ENCODE measurements around the gene ARHGAP20. TPM values are rescaled to one million over a fixed set of nuclear protein-coding genes. Genes with fewer than 3 reads are reported as not detected.
"Not testable (repeated sequence)": the region's sequence is repeated elsewhere in the genome, so short reads cannot be mapped to it uniquely, and the experiment has no call there.

Gene ARHGAP20
- total RNA-seq, 2 donors from 2014 or later, result 3.5 TPM

GRCh38 chr11:110634370-110634769 is 77.9 kb downstream of the ARHGAP20 start:
- DNase-seq (ENCODE audit: low spot score), result no peak
- Histone ChIP-seq H3K4me3 (no peak overlapping the region), H3K4me1 (ENCODE audit: control insufficient read depth in 1 of 2, low read depth in 2 of 2) (no peaks in the 10 kb centered on the region), H3K9me3 (no peaks in the 10 kb centered on the region), H3K36me3 (no peaks in the 10 kb centered on the region), H3K27ac (no peak overlapping the region), H3K27me3 (replicated peaks; ENCODE audit: insufficient read depth) (no peaks in the 10 kb centered on the region)
- no peak for TF ChIP-seq CTCF (IDR thresholded peaks at IDR 0.05)
- ATAC-seq (ENCODE audit: insufficient number of reproducible peaks, low FRiP score, low read depth), result no peak

- Histone ChIP-seq H3K9me3 (no peaks in the 10 kb centered on the region), H3K36me3 (no peaks in the 10 kb centered on the region), H3K27me3 (replicated peaks; ENCODE audit: insufficient read depth) (no peaks in the 10 kb centered on the region), H3K4me1 (ENCODE audit: control insufficient read depth in 1 of 2, low read depth in 2 of 2) (no peaks in the 10 kb centered on the region), H3K27ac (no peak overlapping the region), H3K4me3 (no peak overlapping the region)
- ATAC-seq (ENCODE audit: insufficient number of reproducible peaks, low FRiP score, low read depth), result no peak
- TF ChIP-seq CTCF (IDR thresholded peaks at IDR 0.05), result no peak
- DNase-seq (ENCODE audit: low spot score), result no peak
These were observed 80.7 kb downstream of the ARHGAP20 start for GRCh38 chr11:110631551-110631950.

DNA sequence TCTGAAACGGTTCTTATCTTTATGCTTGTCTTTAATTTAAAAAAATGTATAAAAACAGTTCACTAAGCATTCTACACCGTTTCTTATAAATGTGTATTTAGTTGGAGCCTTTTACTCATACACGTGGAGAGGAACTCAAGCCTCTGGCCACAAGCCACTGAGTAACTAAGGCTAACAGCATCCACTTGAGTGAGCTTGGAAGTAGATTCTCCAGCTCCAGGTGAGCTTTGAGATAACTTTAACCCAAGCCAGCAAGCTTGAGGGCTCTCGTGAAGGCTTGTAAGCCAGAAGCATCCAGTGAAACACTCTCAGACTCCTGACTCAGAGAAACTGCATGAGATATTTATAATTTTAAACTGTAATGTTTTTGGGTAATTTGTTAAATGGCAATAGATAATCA is 82.6 kb downstream of the ARHGAP20 start:
- Histone ChIP-seq H3K27me3 (replicated peaks; ENCODE audit: insufficient read depth) (no peaks in the 10 kb centered on the region), H3K9me3 (no peaks in the 10 kb centered on the region), H3K4me1 (ENCODE audit: control insufficient read depth in 1 of 2, low read depth in 2 of 2) (no peaks in the 10 kb centered on the region), H3K27ac (no peak overlapping the region), H3K4me3 (no peak overlapping the region), H3K36me3 (no peaks in the 10 kb centered on the region)
- no peak for DNase-seq (ENCODE audit: low spot score)
- no peak for TF ChIP-seq CTCF (IDR thresholded peaks at IDR 0.05)
- ATAC-seq (ENCODE audit: insufficient number of reproducible peaks, low FRiP score, low read depth), result no peak

- no peaks in the 10 kb centered on the region for H3K9me3 ChIP-seq
- H3K36me3 ChIP-seq, result no peaks in the 10 kb centered on the region
- TF ChIP-seq CTCF (IDR thresholded peaks at IDR 0.05), result no peak
- no peaks in the 10 kb centered on the region for H3K27me3 ChIP-seq (replicated peaks; ENCODE audit: insufficient read depth)
- H3K4me1 ChIP-seq (ENCODE audit: control insufficient read depth in 1 of 2, low read depth in 2 of 2), result no peaks in the 10 kb centered on the region
- H3K4me3 ChIP-seq, result no peak overlapping the region
- no peak for ATAC-seq (ENCODE audit: insufficient number of reproducible peaks, low FRiP score, low read depth)
- no peak for DNase-seq (ENCODE audit: low spot score)
- no peak overlapping the region for H3K27ac ChIP-seq
These were observed 90.4 kb downstream of the ARHGAP20 start for GRCh38 chr11:110621826-110622225.

GRCh38 chr11:110619366-110619765 is 92.9 kb downstream of the ARHGAP20 start:
- H3K4me1 ChIP-seq (ENCODE audit: control insufficient read depth in 1 of 2, low read depth in 2 of 2); ATAC-seq (ENCODE audit: insufficient number of reproducible peaks, low FRiP score, low read depth); H3K27me3 ChIP-seq (replicated peaks; ENCODE audit: insufficient read depth); H3K4me3 ChIP-seq; H3K36me3 ChIP-seq; DNase-seq (ENCODE audit: low spot score); H3K9me3 ChIP-seq; H3K27ac ChIP-seq: not testable (repeated sequence)

DNA sequence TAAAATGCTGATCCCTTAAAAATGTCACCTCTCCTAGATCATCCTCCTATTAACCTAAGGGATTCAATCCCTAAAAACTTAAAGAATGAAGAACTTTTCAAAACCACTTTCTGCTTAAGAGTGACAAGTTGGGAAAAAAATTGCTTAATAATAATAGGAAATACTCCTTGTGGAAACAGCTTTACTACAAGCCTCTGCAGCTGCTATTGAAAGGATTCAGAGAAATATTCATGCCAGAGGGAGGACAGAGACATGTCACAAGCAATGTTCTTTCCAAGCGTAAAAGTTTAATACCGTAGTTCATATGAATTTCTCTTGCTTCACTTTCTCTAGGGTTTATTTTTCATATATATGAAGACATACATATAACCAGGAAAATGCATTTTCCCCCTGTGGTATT is 98.2 kb downstream of the ARHGAP20 start:
- H3K36me3 ChIP-seq, result no peaks in the 10 kb centered on the region
- DNase-seq (ENCODE audit: low spot score) (no peak), ATAC-seq (ENCODE audit: insufficient number of reproducible peaks, low FRiP score, low read depth) (no peak)
- no peak for TF ChIP-seq CTCF (IDR thresholded peaks at IDR 0.05)
- no peak overlapping the region for H3K4me3 ChIP-seq
- H3K27ac ChIP-seq, result no peak overlapping the region
- no peaks in the 10 kb centered on the region for H3K9me3 ChIP-seq
- H3K4me1 ChIP-seq (ENCODE audit: control insufficient read depth in 1 of 2, low read depth in 2 of 2), result no peaks in the 10 kb centered on the region
- no peaks in the 10 kb centered on the region for H3K27me3 ChIP-seq (replicated peaks; ENCODE audit: insufficient read depth)

All from thoracic aorta (tissue), 2 donors.